Measurements from ENCODE around the gene PGS1. TPM values are rescaled to one million over a fixed set of nuclear protein-coding genes. Genes with fewer than 3 reads are reported as not detected.

The PGS1 gene
- total and polyA plus RNA-seq, 2 of the 8 experiments (the other 6 are each of a cell fraction or from before 2014, with no cell fraction given) = 46.7 to 60.0 TPM

- no peak for TF ChIP-seq RXRA (IDR thresholded peaks at IDR 0.05; ENCODE audit: insufficient read depth, low read depth, low read length)
- TF ChIP-seq EP300 (IDR thresholded peaks at IDR 0.05; ENCODE audit: borderline replicate concordance in 1 of 2, low read depth in 2 of 2, low read length in 2 of 2) = no peak
- TF ChIP-seq BRCA1 (IDR thresholded peaks at IDR 0.05; ENCODE audit: low read depth, low read length) = no peak
- no peak for TF ChIP-seq ASH2L (IDR thresholded peaks at IDR 0.05; ENCODE audit: low read length)
- TF ChIP-seq HDAC2 (IDR thresholded peaks at IDR 0.05; ENCODE audit: borderline replicate concordance in 1 of 2, low read depth in 2 of 2, low read length in 2 of 2) = no peak
These were observed 75.9 kb downstream of the PGS1 start (continued) for GRCh38 chr17:78454346-78454745.
